HCT116 (cell line): ENCODE measurements around the gene HEBP1. TPM values are rescaled to one million over a fixed set of nuclear protein-coding genes. Genes with fewer than 3 reads are reported as not detected.

Experiments used
- ATAC-seq: fragments of 200-7000 bp; cut with Tn5 transposase; 2 replicates; pipeline ENCODE4 v1.9.1; 2020; ENCODE audit warnings: mild to moderate bottlenecking, moderate library complexity
- BruUV-seq: library from RNA; stranded (reverse); fragments of 400-500 nt; replicated peaks from 2 replicates; lab custom pipeline; 2021; lab: Mats Ljungman, UMichigan
- CTCF ChIA-PET: fragments of 300-600 bp; sonication (Branson Sonifier 250); formaldehyde crosslinking; loops from one replicate; lab custom pipeline; 2021; ENCODE audit warnings: antibody characterized with exemption; lab: Charles Lee
- POLR2A ChIA-PET: fragments of 300-600, 350-600 bp; sonication (Branson Sonifier 250); formaldehyde crosslinking; loops from one replicate; lab custom pipeline; 2021; ENCODE audit warnings: antibody characterized with exemption; lab: Charles Lee
- RAD21 ChIA-PET, 2 experiments: fragments of 300-600 bp; sonication (Branson Sonifier 250); formaldehyde crosslinking; loops; one replicate each; lab custom pipeline; 2023; ENCODE audit warnings: low total read pairs in 2 of 2; ENCODE audit not compliant: uncharacterized antibody in 2 of 2, unreplicated experiment in 2 of 2, low non-redundant PET in 1 of 2; lab: Charles Lee
- DNase-seq: peaks from one replicate; pipeline ENCODE4 v3.0.0-alpha.2; 2010; ENCODE audit warnings: low read depth, low spot score
- H2AFZ ChIP-seq: fragments of 200-600 bp; shearing (Covaris generic), sonication (generic); 2 replicates; pipeline ENCODE4 v1.6.1; 2017; ENCODE audit warnings: low read depth, mixed run types, mixed read lengths, antibody characterized with exemption, low read length; ENCODE audit not compliant: poor library complexity, severe bottlenecking
- H3K27ac ChIP-seq: 2 replicates; pipeline ENCODE4 v1.5.1; 2012; ENCODE audit warnings: low read depth, low read length
- H3K27me3 ChIP-seq: fragments of 200-600 bp; sonication (generic); 2 replicates; pipeline ENCODE4 v1.6.1; 2016; ENCODE audit warnings: mixed run types, low read length, mixed read lengths; ENCODE audit not compliant: insufficient read depth
- H3K36me3 ChIP-seq, 2 experiments: fragments of 200-500 bp in 1 of 2; fragments of 200-600 bp in 1 of 2; sonication (Bioruptor generic) in 1 of 2; sonication (generic) in 1 of 2; 2 replicates each; pipeline versions ENCODE4 v1.5.1 to v1.6.1; 2014 to 2016; ENCODE audit warnings: low read length in 2 of 2, inconsistent platforms in 1 of 2, mixed read lengths in 1 of 2, mixed run types in 1 of 2; ENCODE audit not compliant: insufficient read depth in 2 of 2, control insufficient read depth in 1 of 2
- H3K4me1 ChIP-seq, 2 experiments: fragments of 200-600 bp in 1 of 2; sonication (generic) in 1 of 2; 2 replicates each; pipeline versions ENCODE4 v1.5.1 to v1.6.1; 2012 to 2017; ENCODE audit warnings: low read length in 2 of 2, inconsistent platforms in 1 of 2, mild to moderate bottlenecking in 1 of 2, mixed read lengths in 1 of 2, mixed run types in 1 of 2, moderate library complexity in 1 of 2; ENCODE audit not compliant: insufficient read depth in 2 of 2, control insufficient read depth in 1 of 2
- H3K4me2 ChIP-seq: fragments of 200-600 bp; sonication (generic); 2 replicates; pipeline ENCODE4 v1.6.1; 2017; ENCODE audit warnings: mixed run types, low read length, mixed read lengths
- H3K4me3 ChIP-seq, 2 experiments: fragments of 200-600 bp in 1 of 2; sonication (generic) in 1 of 2; replicated peaks in 1 of 2; 2 replicates each; pipeline ENCODE4 v1.5.1; 2011 to 2016; ENCODE audit warnings: low read length in 2 of 2, control low read depth in 1 of 2, low read depth in 1 of 2, mild to moderate bottlenecking in 1 of 2, mixed read lengths in 1 of 2, mixed run types in 1 of 2
- H3K79me2 ChIP-seq: fragments of 200-600 bp; sonication (generic); 2 replicates; pipeline ENCODE4 v1.6.1; 2017; ENCODE audit warnings: mild to moderate bottlenecking, mixed run types, low read length, moderate library complexity, mixed read lengths; ENCODE audit not compliant: insufficient read depth
- H3K9ac ChIP-seq: fragments of 200-600 bp; sonication (generic); 2 replicates; pipeline ENCODE4 v1.6.1; 2016; ENCODE audit warnings: low read length, mixed read lengths
- H3K9me2 ChIP-seq: fragments of 200-600 bp; sonication (generic), shearing (Covaris generic); 2 replicates; pipeline ENCODE4 v1.6.1; 2017; ENCODE audit warnings: mixed run types, mild to moderate bottlenecking, moderate library complexity; ENCODE audit not compliant: insufficient read depth
- H3K9me3 ChIP-seq, 2 experiments: fragments of 200-500 bp in 1 of 2; fragments of 200-600 bp in 1 of 2; sonication (Bioruptor generic) in 1 of 2; sonication (generic) in 1 of 2; 2 replicates each; pipeline ENCODE4 v1.6.1; 2014 to 2017; ENCODE audit warnings: low read length in 2 of 2, mixed read lengths in 2 of 2, inconsistent platforms in 1 of 2, low read depth in 1 of 2, mild to moderate bottlenecking in 1 of 2, mixed run types in 1 of 2, moderate library complexity in 1 of 2; ENCODE audit not compliant: control insufficient read depth in 1 of 2, insufficient read depth in 1 of 2
- H4K20me1 ChIP-seq: fragments of 200-600 bp; sonication (generic), shearing (Covaris generic); 2 replicates; pipeline ENCODE4 v1.6.1; 2017; ENCODE audit warnings: mixed run types, mild to moderate bottlenecking, moderate library complexity; ENCODE audit not compliant: insufficient read depth
- CEBPB ChIP-seq: IDR thresholded peaks from 2 replicates; pipeline ENCODE4 v1.6.1; 2012; ENCODE audit warnings: low read depth
- EGR1 ChIP-seq: IDR thresholded peaks from 2 replicates; pipeline ENCODE4 v1.6.1; 2012; ENCODE audit warnings: low read depth
- ELF1 ChIP-seq: IDR thresholded peaks from 2 replicates; pipeline ENCODE4 v1.6.1; 2012; ENCODE audit warnings: low read depth, borderline replicate concordance
- EZH2 ChIP-seq: fragments of 200-600 bp; sonication (generic); IDR thresholded peaks from 2 replicates; pipeline ENCODE4 v1.6.1; 2017; ENCODE audit warnings: antibody characterized with exemption, mixed run types
- EZH2phosphoT487 ChIP-seq: fragments of 200-600 bp; IDR thresholded peaks from 2 replicates; pipeline ENCODE4 v1.6.1; 2018; ENCODE audit warnings: antibody characterized with exemption, borderline replicate concordance
- FOSL1 ChIP-seq: IDR thresholded peaks from 2 replicates; pipeline ENCODE4 v1.6.1; 2012; ENCODE audit warnings: low read depth
- JUND ChIP-seq: IDR thresholded peaks from 2 replicates; pipeline ENCODE4 v1.6.1; 2012
- MAX ChIP-seq: IDR thresholded peaks from 2 replicates; pipeline ENCODE4 v1.6.1; 2012
- POLR2AphosphoS5 ChIP-seq: IDR thresholded peaks from 2 replicates; pipeline ENCODE4 v1.6.1; 2011; ENCODE audit warnings: mild to moderate bottlenecking, low read depth, low read length, moderate library complexity
- RAD21 ChIP-seq: IDR thresholded peaks from 2 replicates; pipeline ENCODE4 v1.6.1; 2012; ENCODE audit warnings: low read depth, mild to moderate bottlenecking
- SIN3A ChIP-seq: IDR thresholded peaks from 2 replicates; pipeline ENCODE4 v1.6.1; 2012; ENCODE audit warnings: low read depth
- SP1 ChIP-seq: IDR thresholded peaks from 2 replicates; pipeline ENCODE4 v1.6.1; 2012; ENCODE audit warnings: low read depth
- SRF ChIP-seq: IDR thresholded peaks from 2 replicates; pipeline ENCODE4 v1.6.1; 2012; ENCODE audit warnings: low read depth
- YY1 ChIP-seq: IDR thresholded peaks from 2 replicates; pipeline ENCODE4 v1.6.1; 2011; ENCODE audit warnings: low read length, low read depth, moderate library complexity, mild to moderate bottlenecking; ENCODE audit not compliant: insufficient replicate concordance; ENCODE audit errors: extremely low read depth
- ZFX ChIP-seq: fragments of 450-650 bp; IDR thresholded peaks from 2 replicates; pipeline ENCODE4 v1.6.1; 2017
- ZNF274 ChIP-seq: fragments of 200-500 bp; sonication (Bioruptor generic); IDR thresholded peaks from 2 replicates; pipeline ENCODE4 v1.6.1; 2014; ENCODE audit warnings: mild to moderate bottlenecking, low read depth, low read length, inconsistent platforms
- intact Hi-C: fragments of 100-400 bp; cut with micrococcal nuclease; formaldehyde crosslinking; loops from 2 replicates; pipeline ENCODE4 v1.10.0; 2022
- total RNA-seq: library from RNA; stranded (reverse); gene quantifications from one replicate; pipeline ENCODE4 v1.2.1, GENCODE V29; 2021; ENCODE audit not compliant: unreplicated experiment
- TF ChIP-seq, protein P1 (sequence below): IDR thresholded peaks from 2 replicates; pipeline ENCODE4 v1.6.1; 2011; ENCODE audit warnings: mild to moderate bottlenecking, low read length, moderate library complexity; ENCODE audit not compliant: insufficient replicate concordance; ENCODE audit errors: extremely low read depth
- TF ChIP-seq, protein P2 (sequence below), 3 experiments: fragments of 200-600 bp in 1 of 3; sonication (generic) in 1 of 3; IDR thresholded peaks in 2 of 3; conservative IDR thresholded peaks in 1 of 3; 2 replicates each; pipeline ENCODE4 v1.5.1; 2012 to 2017; ENCODE audit warnings: low read depth in 2 of 3, low read length in 2 of 3, antibody characterized with exemption in 1 of 3, borderline replicate concordance in 1 of 3, control low read depth in 1 of 3, mild to moderate bottlenecking in 1 of 3, mixed read lengths in 1 of 3, mixed run types in 1 of 3, moderate library complexity in 1 of 3; ENCODE audit not compliant: insufficient read depth in 1 of 3
- TF ChIP-seq, protein P3 (sequence below): IDR thresholded peaks from 2 replicates; pipeline ENCODE4 v1.6.1; 2012
- TF ChIP-seq, protein P4 (sequence below): IDR thresholded peaks from 2 replicates; pipeline ENCODE4 v1.6.1; 2012; ENCODE audit warnings: low read depth

HEBP1 gene
- total RNA-seq, 1 experiment from 2014 or later = 41.0 TPM

- Histone ChIP-seq H3K79me2 (no peaks in the 10 kb centered on the region), H3K9me2 (no peaks in the 10 kb centered on the region), H3K36me3 (peaks cover 12 to 15% of the 10 kb centered on the region in 2 experiments; a peak in 3 of 4 replicates), H3K27ac (no peak overlapping the region), H3K4me1 (no peaks in the 10 kb centered on the region), H3K4me2 (no peak overlapping the region), H3K9me3 (no peaks in the 10 kb centered on the region), H3K4me3 (no peak overlapping the region), H3K27me3 (no peaks in the 10 kb centered on the region)
- POLR2A ChIA-PET = no interaction called here
- ATAC-seq (no peak), DNase-seq (no peak)
- CTCF ChIA-PET = interaction anchor here (1.4 to 1.6 kb wide), 4 partner anchors 8 to 230 kb away, joined by 3 to 5 read pairs (median 5); no protein-coding TSS in a partner anchor
- BruUV-seq = no TSS peak
- no peak for TF ChIP-seq EGR1
- no peak for TF ChIP-seq SRF
- TF ChIP-seq, protein P1, sequence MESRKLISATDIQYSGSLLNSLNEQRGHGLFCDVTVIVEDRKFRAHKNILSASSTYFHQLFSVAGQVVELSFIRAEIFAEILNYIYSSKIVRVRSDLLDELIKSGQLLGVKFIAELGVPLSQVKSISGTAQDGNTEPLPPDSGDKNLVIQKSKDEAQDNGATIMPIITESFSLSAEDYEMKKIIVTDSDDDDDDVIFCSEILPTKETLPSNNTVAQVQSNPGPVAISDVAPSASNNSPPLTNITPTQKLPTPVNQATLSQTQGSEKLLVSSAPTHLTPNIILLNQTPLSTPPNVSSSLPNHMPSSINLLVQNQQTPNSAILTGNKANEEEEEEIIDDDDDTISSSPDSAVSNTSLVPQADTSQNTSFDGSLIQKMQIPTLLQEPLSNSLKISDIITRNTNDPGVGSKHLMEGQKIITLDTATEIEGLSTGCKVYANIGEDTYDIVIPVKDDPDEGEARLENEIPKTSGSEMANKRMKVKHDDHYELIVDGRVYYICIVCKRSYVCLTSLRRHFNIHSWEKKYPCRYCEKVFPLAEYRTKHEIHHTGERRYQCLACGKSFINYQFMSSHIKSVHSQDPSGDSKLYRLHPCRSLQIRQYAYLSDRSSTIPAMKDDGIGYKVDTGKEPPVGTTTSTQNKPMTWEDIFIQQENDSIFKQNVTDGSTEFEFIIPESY = no peak
- TF ChIP-seq MAX = no peak
- no peak for TF ChIP-seq EZH2
- TF ChIP-seq, protein P2, sequence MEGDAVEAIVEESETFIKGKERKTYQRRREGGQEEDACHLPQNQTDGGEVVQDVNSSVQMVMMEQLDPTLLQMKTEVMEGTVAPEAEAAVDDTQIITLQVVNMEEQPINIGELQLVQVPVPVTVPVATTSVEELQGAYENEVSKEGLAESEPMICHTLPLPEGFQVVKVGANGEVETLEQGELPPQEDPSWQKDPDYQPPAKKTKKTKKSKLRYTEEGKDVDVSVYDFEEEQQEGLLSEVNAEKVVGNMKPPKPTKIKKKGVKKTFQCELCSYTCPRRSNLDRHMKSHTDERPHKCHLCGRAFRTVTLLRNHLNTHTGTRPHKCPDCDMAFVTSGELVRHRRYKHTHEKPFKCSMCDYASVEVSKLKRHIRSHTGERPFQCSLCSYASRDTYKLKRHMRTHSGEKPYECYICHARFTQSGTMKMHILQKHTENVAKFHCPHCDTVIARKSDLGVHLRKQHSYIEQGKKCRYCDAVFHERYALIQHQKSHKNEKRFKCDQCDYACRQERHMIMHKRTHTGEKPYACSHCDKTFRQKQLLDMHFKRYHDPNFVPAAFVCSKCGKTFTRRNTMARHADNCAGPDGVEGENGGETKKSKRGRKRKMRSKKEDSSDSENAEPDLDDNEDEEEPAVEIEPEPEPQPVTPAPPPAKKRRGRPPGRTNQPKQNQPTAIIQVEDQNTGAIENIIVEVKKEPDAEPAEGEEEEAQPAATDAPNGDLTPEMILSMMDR (IDR thresholded peaks at IDR 0.05 in 2 of 3, conservative IDR thresholded peaks at IDR 0.05 in 1 of 3; ENCODE audit: borderline replicate concordance in 1 of 3, insufficient read depth in 1 of 3, low read depth in 2 of 3, low read length in 2 of 3) = no peak
- TF ChIP-seq FOSL1 = no peak
- no peak for TF ChIP-seq POLR2AphosphoS5
- TF ChIP-seq SIN3A = no peak
- TF ChIP-seq, protein P3, sequence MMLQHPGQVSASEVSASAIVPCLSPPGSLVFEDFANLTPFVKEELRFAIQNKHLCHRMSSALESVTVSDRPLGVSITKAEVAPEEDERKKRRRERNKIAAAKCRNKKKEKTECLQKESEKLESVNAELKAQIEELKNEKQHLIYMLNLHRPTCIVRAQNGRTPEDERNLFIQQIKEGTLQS = no peak
- TF ChIP-seq RAD21 = no peak
- no peak for TF ChIP-seq SP1
- TF ChIP-seq, protein P4, sequence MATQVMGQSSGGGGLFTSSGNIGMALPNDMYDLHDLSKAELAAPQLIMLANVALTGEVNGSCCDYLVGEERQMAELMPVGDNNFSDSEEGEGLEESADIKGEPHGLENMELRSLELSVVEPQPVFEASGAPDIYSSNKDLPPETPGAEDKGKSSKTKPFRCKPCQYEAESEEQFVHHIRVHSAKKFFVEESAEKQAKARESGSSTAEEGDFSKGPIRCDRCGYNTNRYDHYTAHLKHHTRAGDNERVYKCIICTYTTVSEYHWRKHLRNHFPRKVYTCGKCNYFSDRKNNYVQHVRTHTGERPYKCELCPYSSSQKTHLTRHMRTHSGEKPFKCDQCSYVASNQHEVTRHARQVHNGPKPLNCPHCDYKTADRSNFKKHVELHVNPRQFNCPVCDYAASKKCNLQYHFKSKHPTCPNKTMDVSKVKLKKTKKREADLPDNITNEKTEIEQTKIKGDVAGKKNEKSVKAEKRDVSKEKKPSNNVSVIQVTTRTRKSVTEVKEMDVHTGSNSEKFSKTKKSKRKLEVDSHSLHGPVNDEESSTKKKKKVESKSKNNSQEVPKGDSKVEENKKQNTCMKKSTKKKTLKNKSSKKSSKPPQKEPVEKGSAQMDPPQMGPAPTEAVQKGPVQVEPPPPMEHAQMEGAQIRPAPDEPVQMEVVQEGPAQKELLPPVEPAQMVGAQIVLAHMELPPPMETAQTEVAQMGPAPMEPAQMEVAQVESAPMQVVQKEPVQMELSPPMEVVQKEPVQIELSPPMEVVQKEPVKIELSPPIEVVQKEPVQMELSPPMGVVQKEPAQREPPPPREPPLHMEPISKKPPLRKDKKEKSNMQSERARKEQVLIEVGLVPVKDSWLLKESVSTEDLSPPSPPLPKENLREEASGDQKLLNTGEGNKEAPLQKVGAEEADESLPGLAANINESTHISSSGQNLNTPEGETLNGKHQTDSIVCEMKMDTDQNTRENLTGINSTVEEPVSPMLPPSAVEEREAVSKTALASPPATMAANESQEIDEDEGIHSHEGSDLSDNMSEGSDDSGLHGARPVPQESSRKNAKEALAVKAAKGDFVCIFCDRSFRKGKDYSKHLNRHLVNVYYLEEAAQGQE = no peak
- no peak for TF ChIP-seq JUND
- TF ChIP-seq CEBPB = no peak
- TF ChIP-seq ZNF274 = no peak
- TF ChIP-seq ELF1 = no peak
- no peak for TF ChIP-seq ZFX
- no peak for TF ChIP-seq YY1
- TF ChIP-seq EZH2phosphoT487 = no peak
- TF ChIP-seq, all 23 proteins: peak for 0
- Histone ChIP-seq H4K20me1 (no peaks in the 10 kb centered on the region), H3K9ac (no peak overlapping the region), H2AFZ (no peak overlapping the region)
- RAD21 ChIA-PET = interaction anchor here in 1 of 2 experiments (0.8 kb wide), 1 partner anchor 170 kb away, joined by 4 read pairs; no protein-coding TSS in a partner anchor
- intact Hi-C loops = loop anchor here (2.0 to 10.0 kb wide), 2 partner anchors 146 to 168 kb away; partner anchors contain the start of gene DDX47
Observed at GRCh38 chr12:12982331-12982730, 17.7 kb downstream of the HEBP1 start.
